Fibroblast of lung (primary cell): ENCODE results near the gene MRPL38.

Experiments
- CTCF ChIP-seq, 2 donors: IDR thresholded peaks in 1 of 2; conservative IDR thresholded peaks in 1 of 2; 1 replicate in 1 of 2; 2 replicates in 1 of 2; pipeline ENCODE4 v1.5.1; 2011 to 2012; ENCODE audit warnings: low read length in 2 of 2, control low read depth in 1 of 2, inconsistent platforms in 1 of 2, low read depth in 1 of 2, mild to moderate bottlenecking in 1 of 2
- EZH2 ChIP-seq: IDR thresholded peaks from 2 replicates; pipeline ENCODE4 v1.5.1; 2012; ENCODE audit warnings: low read length, control low read depth, mild to moderate bottlenecking; ENCODE audit errors: missing control alignments

GRCh38 chr17:75891605-75892555, 12.8 kb downstream of the MRPL38 start:
- TF ChIP-seq CTCF (conservative IDR thresholded peaks at IDR 0.05 in 1 of 2, IDR thresholded peaks at IDR 0.05 in 1 of 2; ENCODE audit: low read depth in 1 of 2, low read length in 2 of 2) (no peak), EZH2 (no peak)
